KOPT-K1 (cell line): Measurements from ENCODE around the gene CDK13.

Experiments
- H3K27ac ChIP-seq: fragments of 200-600 bp; sonication (generic); 2 replicates; pipeline ENCODE4 v1.5.1; 2016; ENCODE audit warnings: antibody characterized with exemption, mild to moderate bottlenecking, low read depth, low read length; ENCODE audit not compliant: poor library complexity, severe bottlenecking
- H3K36me3 ChIP-seq: fragments of 200-600 bp; sonication (generic); 2 replicates; pipeline ENCODE4 v1.5.1; 2017; ENCODE audit warnings: antibody characterized with exemption, mild to moderate bottlenecking, low read length, moderate library complexity; ENCODE audit not compliant: insufficient read depth
- H3K9me3 ChIP-seq: fragments of 200-600 bp; sonication (generic); 2 replicates; pipeline ENCODE4 v1.5.1; 2017; ENCODE audit warnings: antibody characterized with exemption, low read length, mild to moderate bottlenecking; ENCODE audit not compliant: insufficient read depth, poor library complexity, severe bottlenecking

CDK13 gene

DNA sequence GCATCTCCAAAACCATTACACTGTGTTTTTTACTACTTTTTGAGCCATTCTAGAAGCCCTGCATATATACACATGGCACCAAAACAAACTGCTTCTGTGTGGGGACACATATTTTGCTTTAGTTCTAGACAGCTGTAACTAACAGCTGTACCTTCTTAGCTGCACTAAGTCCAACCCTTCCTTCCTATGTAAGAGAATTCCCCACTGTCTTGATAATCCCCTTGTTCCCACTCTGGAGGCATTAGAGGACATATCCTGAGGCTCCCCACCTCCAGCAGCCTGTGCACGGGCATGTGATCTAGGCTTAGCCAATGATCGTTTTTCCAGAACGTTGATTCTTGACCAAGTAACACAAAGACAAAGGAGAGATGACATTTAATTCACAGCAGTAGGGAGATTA lies 13.3 kb upstream of the CDK13 start:
- Histone ChIP-seq H3K36me3 (no peaks in the 10 kb centered on the region), H3K27ac (no peak overlapping the region), H3K9me3 (no peaks in the 10 kb centered on the region)

DNA sequence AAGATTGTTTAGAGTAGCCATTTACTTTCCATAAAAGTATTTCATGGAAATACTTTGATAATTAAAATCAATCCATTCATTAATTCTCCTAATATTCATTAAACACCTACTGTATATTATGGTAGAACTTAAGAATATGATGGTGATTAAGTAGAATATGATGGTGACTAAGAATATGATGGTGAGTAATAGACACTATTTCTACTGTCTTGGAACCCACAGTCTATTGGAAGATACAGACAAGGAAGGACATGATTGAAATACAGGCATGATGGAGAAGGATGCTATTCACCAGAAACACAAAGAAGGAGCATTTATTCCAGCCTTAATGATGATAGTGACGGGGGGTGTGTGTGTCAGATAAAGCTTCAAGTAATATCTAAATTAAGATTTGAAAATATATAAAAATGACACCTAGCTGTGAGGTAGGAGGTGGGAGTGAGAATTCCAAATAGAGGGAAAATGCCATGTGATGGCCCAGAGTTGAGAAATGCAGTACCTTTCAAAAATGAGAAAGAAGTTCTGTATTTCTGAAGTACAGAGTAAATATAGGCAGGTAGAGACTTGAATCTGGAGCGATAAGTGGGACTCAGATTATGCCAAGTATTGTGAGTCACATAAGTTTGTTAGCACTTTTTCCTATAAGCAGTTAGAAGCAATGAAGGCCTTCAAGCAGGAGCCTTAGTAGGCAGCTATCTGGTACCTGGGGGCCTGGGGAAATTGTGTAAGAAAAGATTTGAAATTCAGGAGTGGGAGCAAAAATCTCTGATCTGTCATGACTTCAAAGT lies 12.5 kb upstream of the CDK13 start:
- Histone ChIP-seq H3K27ac (no peak overlapping the region), H3K9me3 (no peaks in the 10 kb centered on the region), H3K36me3 (no peaks in the 10 kb centered on the region)

DNA sequence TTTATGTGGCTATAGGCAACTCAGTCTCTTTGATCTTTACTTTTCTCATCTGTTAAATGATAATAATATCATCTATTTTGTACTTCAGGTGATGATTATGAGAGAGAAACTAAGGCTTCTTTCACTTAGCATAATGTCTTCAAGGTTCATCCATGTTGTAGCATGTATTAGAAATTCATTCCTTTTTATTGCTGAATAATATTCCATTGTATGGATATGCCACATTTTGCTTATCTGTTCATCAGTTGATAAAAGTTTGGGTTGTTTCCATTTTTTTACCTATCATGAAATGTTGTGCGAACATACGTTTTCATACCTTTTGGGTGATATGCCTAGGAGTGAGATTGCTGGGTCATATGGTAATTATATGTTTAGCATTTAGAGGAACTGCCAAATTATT lies 7.2 kb upstream of the CDK13 start:
- Histone ChIP-seq H3K27ac (no peak overlapping the region), H3K36me3 (no peaks in the 10 kb centered on the region), H3K9me3 (no peaks in the 10 kb centered on the region)

- Histone ChIP-seq H3K36me3 (no peaks in the 10 kb centered on the region), H3K27ac (no peak overlapping the region), H3K9me3 (no peaks in the 10 kb centered on the region)
Measured at GRCh38 chr7:39946693-39947092, 3.4 kb upstream of the CDK13 start.

- Histone ChIP-seq H3K27ac (peak overlapping the region; percentile 97), H3K9me3 (no peaks in the 10 kb centered on the region), H3K36me3 (0 out of 2 replicates have a peak, but pooled peaks cover under 1% of the 10 kb centered on the region)
Measured at GRCh38 chr7:39948375-39948955, 1.6 kb upstream of the CDK13 start.

DNA sequence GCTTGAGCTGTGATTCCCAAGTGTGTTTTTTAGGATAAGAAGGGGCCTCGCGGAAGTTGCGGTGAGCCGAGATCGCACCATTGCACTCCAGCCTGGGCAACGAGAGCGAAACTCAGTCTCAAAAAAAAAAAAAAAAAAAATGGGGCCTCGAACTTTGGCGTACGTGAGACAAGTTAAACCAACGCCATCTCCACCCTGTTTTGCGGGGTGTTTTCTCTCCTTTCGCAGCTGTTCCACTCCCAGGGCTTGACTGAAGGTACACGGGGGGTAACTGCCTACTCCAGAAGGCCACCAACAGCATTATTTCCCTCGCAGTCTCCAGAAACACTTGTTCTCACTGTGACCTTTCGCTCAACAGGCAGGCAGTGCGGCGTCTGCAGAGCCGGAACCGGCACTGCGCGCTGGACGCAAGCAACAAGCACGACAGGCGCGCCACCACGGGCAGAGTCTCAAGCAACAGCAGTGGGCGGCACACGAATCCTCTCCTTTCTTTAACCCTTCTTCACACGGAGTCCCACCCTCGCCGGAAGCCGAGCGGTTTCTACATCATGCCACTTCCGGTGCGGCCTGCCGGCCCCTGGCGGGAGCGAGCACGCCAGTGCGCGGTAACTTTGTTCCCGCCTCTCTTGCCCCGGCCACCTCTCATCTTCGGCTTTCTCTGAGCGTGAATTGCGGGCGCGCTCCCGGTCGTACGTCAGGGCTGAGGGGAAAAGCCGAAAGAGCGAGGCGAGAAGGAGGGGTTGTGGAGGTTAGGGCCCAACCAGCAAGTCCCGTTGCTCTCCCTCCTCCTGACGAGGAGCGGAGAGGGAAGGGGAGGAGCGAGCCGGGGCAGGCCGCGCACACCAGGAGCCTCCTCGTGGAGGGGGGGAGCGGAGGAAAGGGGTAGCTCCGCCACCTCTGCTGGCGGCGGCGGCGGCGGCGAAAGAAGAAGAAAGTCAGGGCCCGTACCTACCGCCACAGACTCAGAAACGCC lies 814 bp upstream of the CDK13 start:
- Histone ChIP-seq H3K27ac (peak overlapping the region; percentile 97), H3K9me3 (no peaks in the 10 kb centered on the region), H3K36me3 (peaks cover 6% of the 10 kb centered on the region; the same call in 1 of the 2 replicates)

GRCh38 chr7:39950473-39951225 lies 593 bp downstream of the CDK13 start:
- Histone ChIP-seq H3K9me3 (no peaks in the 10 kb centered on the region), H3K36me3 (peaks cover 15% of the 10 kb centered on the region; the same call in 1 of the 2 replicates), H3K27ac (peak overlapping the region; percentile 97)

GRCh38 chr7:39951226-39952194 lies 1.5 kb downstream of the CDK13 start:
- H3K9me3 ChIP-seq: no peaks in the 10 kb centered on the region
- H3K36me3 ChIP-seq: peaks cover 19% of the 10 kb centered on the region
- H3K27ac ChIP-seq: peak overlapping the region; percentile 97

DNA sequence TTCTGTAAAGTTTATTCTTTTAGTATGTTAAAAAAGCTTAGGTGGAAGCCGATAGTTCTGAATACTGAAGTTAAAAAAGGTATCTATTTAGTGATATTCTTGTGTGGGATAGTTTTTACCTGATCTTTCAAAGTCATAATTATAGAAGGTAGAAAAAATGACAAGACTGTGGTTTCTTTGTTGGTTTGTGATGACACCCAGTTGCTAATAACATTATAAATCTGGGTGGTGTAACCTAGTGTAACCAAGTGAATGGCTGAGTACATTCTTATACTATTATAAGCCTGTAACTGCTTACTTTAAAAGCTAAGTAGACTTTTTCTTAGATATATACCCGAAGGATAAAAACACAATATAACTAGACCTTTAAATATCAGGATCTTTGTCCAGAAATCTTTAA lies 2.3 kb downstream of the CDK13 start:
- peak overlapping the region; percentile 97 for H3K27ac ChIP-seq
- H3K36me3 ChIP-seq: peaks cover 27% of the 10 kb centered on the region
- H3K9me3 ChIP-seq: no peaks in the 10 kb centered on the region

DNA sequence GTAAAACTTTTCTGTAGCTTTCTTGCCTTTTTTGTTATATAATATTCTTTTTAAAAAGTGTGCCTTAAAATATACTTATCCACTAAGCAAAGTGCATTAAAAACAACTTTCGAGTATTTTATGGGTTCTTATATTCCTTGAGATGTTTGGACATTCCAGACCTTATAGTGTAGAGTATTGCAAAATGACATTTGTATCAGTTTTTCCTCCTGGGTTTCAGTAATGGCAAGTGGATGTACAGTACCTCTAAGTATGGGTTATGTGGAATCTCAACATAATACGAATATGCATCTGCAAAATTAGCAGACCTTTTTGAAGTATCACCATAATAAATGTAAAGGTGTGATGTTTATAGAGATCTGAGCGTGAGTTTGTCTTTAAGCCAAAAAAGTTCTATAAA lies 2.7 kb downstream of the CDK13 start:
- Histone ChIP-seq H3K36me3 (peaks cover 27% of the 10 kb centered on the region), H3K9me3 (no peaks in the 10 kb centered on the region), H3K27ac (no peak overlapping the region)

- Histone ChIP-seq H3K9me3 (no peaks in the 10 kb centered on the region), H3K36me3 (peaks cover 31% of the 10 kb centered on the region), H3K27ac (no peak overlapping the region)
Measured at GRCh38 chr7:39954694-39955093, 4.6 kb downstream of the CDK13 start.

- Histone ChIP-seq H3K9me3 (peaks cover 10% of the 10 kb centered on the region), H3K27ac (no peak overlapping the region), H3K36me3 (peaks cover 37% of the 10 kb centered on the region)
Measured at GRCh38 chr7:39958038-39958437, 8.0 kb downstream of the CDK13 start.

DNA sequence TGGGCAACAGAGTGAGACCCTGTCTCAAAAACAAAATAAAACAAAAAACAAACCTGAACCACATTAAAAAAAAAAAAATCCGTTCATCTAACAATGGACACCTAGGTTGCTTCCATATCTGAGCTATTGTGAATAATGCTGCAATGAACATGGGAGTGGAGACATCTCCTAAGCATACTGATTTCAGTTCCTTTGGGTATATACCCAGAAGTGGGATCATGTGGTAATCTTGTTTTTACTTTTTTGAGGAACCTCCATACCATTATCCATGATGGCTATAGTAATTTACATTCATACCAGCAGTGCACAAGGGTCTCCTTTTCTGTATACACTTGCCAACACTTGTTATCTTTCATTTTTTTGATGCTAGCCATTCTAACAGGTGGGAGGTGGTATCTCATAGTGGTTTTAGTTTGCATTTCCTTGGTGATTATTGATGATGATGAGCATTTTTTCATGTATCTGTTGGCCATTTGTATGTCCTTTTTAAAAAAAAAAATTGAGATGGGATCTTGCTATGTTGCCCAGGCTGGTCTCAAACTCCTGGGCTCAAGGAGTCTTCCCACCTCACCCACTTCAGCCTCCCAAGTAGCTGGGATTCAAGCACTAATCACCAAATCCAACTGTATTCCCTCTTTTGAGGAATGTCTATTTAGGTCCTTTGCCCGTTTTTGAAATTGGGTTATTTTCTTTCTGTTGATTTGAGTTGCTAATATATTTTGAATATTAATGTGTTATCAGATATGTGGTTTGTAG lies 17.5 kb downstream of the CDK13 start:
- Histone ChIP-seq H3K9me3 (no peaks in the 10 kb centered on the region), H3K36me3 (no peaks in the 10 kb centered on the region), H3K27ac (no peak overlapping the region)
